ENCODE measurements around the gene CIPC.

The CIPC gene

DNA sequence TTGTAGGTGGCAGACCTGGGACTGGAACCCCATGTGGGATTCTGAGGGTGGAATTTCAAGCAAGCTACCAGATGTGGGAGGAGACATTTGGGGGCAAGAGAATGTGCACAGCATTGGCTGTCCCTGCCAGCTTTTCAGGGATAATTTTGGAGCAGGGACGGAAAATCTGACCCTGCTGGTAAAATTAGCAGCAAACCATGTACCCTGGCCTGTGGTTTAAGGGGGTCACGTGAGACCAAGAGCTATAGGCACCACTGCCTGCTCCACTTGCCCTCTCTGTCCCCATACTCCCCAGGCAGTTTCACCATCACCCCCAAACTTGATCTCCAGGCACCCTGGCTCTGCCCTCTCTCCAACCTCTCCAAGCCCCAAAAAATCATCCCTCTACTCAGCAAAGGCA, 57.0 kb downstream of the CIPC start:
- DNase-seq, result no peak

DNA sequence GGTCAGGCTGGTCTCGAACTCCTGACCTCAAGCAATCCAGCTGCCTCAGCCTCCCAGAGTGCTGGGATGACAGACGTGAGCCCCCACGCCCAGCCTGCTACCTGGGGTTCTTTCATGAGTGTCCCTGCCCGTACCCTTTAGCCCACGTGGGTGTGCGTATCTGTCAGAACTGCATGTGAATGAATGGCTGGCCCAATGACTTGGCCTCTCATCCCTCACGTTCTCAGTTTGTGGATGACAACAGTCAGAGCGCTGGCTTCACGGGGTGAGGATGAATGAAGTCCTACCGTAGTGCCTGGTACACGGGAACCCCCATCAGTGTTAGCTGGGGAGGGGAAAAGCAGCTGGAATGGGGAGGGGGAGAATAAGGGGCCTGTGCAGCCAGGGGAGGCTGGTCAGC, 59.7 kb downstream of the CIPC start:
- DNase-seq, result no peak

DNA sequence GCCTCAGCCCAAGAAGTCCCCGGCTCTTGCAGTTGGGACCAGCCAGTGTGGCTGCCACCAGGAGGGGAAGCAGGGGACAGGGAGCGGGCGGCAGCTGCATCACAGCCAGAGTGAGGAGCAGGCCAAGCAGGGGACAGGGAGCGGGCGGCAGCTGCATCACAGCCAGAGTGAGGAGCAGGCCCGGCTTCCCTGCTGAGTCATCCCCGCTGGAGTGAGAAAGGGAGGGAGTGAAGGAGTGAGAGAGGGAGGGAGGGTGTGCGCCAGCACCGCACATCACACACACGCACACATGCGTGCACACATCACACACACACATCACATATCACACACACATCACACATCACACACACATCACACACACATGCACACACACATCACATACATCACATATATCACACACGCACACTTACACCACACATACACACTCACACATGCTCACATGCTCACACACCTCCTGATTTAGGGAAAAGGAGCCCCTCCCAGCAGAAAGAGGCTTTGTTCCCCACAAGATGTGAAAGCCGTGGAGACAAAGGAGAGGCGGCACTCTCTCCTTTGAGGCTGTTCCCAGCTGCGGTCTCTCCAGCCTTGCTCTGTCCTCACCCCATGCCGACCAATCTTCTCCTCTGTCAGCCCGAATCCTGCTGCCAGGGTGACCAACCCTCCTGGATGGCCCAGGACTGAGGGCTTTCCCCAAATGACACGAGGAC, 60.3 kb downstream of the CIPC start:
- DNase-seq, result no peak

DNA sequence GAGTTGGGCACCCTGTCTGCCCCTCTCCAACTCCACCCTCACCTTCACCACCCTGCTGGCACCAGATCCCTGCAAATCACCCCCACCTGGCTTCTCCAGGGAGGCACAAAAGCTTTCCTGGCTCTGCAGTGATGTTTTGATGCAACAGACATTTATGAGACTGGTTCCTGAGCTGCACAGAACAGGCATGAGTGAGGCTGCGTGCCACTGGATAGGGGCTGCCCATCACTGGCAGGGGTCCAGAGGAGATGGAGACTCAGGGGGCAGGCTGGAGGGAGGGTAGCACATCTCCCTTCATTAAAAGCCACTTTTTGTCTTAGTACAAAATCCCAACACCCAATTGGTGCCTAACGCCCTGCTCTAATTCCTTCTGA, 60.8 kb downstream of the CIPC start:
- no peak for DNase-seq

DNA sequence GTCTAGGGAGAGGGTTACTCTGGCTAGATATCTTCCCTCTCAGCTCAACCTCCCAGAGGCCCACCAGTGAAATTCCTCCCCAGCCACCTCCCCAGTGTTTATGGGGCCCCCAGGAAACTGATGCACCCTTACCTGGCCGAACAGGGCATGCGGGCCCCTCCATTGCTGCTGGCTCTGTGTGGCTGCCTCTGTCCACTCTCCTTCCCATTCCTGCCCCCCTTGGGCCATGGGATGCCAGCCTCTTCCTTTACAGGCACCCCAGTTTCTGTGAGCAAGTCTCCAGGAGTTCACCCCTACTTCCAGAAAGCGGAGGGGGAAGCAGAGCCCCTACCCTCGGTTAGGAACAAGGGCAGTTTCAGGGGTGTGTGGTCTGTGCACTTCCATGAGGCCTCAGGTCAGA, 63.0 kb downstream of the CIPC start:
- DNase-seq, result no peak
